Natural killer cell (primary cell): Measurements from ENCODE around the gene KRT32. TPM values are rescaled to one million over a fixed set of nuclear protein-coding genes. Genes with fewer than 3 reads are reported as not detected.
"Not testable (repeated sequence)": the region's sequence is repeated elsewhere in the genome, so short reads cannot be mapped to it uniquely, and the experiment has no call there.

ENCODE experiments used
- ATAC-seq, 3 donors: fragments of 150-1000 bp in 2 of 3; fragments of 200-7000 bp in 1 of 3; cut with Tn5 transposase; 1 replicate in 1 of 3; 2 replicates in 2 of 3; pipeline ENCODE4 v1.10.0; 2021; ENCODE audit warnings: mild to moderate bottlenecking in 2 of 3, moderate library complexity in 2 of 3
- DNase-seq, 2 donors: peaks; one replicate each; pipeline versions ENCODE4 v3.0.0 to v3.0.0-alpha.2; 2013 to 2021; ENCODE audit warnings: mixed read lengths in 1 of 2
- H3K27ac ChIP-seq: one replicate; pipeline ENCODE4 v1.5.1; 2013; ENCODE audit warnings: mild to moderate bottlenecking, low read length
- H3K27me3 ChIP-seq: one replicate; pipeline ENCODE4 v1.6.1; 2013; ENCODE audit warnings: low read length; ENCODE audit not compliant: control insufficient read depth, insufficient read depth
- H3K36me3 ChIP-seq: one replicate; pipeline ENCODE4 v1.6.1; 2013; ENCODE audit warnings: low read length; ENCODE audit not compliant: control insufficient read depth, insufficient read depth
- H3K4me1 ChIP-seq: one replicate; pipeline ENCODE4 v1.6.1; 2013; ENCODE audit warnings: low read length; ENCODE audit not compliant: control insufficient read depth, insufficient read depth
- H3K4me3 ChIP-seq: one replicate; pipeline ENCODE4 v1.5.1; 2013; ENCODE audit warnings: low read length
- H3K9me3 ChIP-seq: one replicate; pipeline ENCODE4 v1.6.1; 2013; ENCODE audit warnings: low read length; ENCODE audit not compliant: control insufficient read depth, insufficient read depth
- H3K27ac Mint-ChIP-seq, 2 donors: one replicate each; pipeline ENCODE4 v1.8.0; 2022; ENCODE audit warnings: mild to moderate bottlenecking in 2 of 2, mixed read lengths in 2 of 2, moderate library complexity in 1 of 2
- H3K27me3 Mint-ChIP-seq, 2 donors: one replicate each; pipeline ENCODE4 v1.8.0; 2022; ENCODE audit warnings: low read depth in 2 of 2, mixed read lengths in 2 of 2
- H3K36me3 Mint-ChIP-seq: one replicate; pipeline ENCODE4 v1.8.0; 2022; ENCODE audit warnings: mixed read lengths
- H3K4me1 Mint-ChIP-seq, 2 donors: one replicate each; pipeline ENCODE4 v1.8.0; 2022; ENCODE audit warnings: mixed read lengths in 2 of 2
- H3K4me3 Mint-ChIP-seq: one replicate; pipeline ENCODE4 v1.8.0; 2022; ENCODE audit warnings: mild to moderate bottlenecking, moderate library complexity, mixed read lengths
- H3K9me3 Mint-ChIP-seq, 2 donors: one replicate each; pipeline ENCODE4 v1.8.0; 2022; ENCODE audit warnings: mixed read lengths in 2 of 2
- WGBS: methylation state at CpG from one replicate; pipeline ENCODE4 v1.1.7; 2013; ENCODE audit warnings: missing lambda C conversion rate; ENCODE audit not compliant: insufficient coverage; 5-methylcytosine and 5-hydroxymethylcytosine counted together
- intact Hi-C: fragments of 100-400 bp; cut with micrococcal nuclease; formaldehyde crosslinking; loops from one replicate; pipeline ENCODE4 v1.14.2; 2022
- total RNA-seq, 4 donors: library from RNA; stranded (reverse); fragments of 120-200 nt in 1 of 4; gene quantifications; one replicate each; pipeline versions ENCODE4 v1.2.3 to v1.2.4, GENCODE V29; 2013 to 2022
- TF ChIP-seq, protein P1 (sequence below): fragments of 200-600 bp; IDR thresholded peaks from one replicate; pipeline ENCODE4 v1.8.0; 2022; ENCODE audit warnings: antibody characterized with exemption

KRT32 gene
- total RNA-seq, 3 donors from 2014 or later (not counting 1 experiment from before 2014, with no cell fraction given) = not detected

DNA sequence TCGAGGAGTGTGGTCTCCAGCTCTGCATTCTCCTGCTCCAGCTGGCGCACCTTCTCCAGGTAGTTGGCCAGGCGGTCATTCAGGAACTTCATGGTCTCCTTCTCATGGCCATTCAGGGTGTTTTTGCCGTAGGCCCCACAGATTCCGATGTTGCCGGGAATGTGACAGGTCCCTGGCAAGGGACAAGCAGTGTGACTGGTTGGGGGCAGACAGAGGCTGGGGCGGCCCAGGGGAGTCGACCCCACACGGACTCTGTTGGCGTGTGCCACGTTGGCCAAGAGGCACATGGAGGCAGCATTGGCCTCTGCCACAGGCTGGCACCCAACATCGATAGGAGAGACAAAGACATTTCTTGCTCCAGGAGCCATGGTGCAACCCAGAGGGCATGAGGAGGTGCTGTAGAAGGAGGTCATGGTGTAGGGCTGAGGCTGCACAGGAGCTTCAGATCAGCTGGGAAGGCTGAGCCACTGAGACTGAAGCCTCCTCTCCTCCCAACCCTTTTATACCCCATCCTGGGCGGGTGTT is 43.0 kb downstream of the KRT32 start, which contains the start of gene KRT37:
Gene KRT37 (minus strand): TSS at position 475 of the 525 bp plus-strand sequence. CDS start 62 bp downstream, at position 413.
- H3K4me1 Mint-ChIP-seq = no peaks in the 10 kb centered on the region
- no peak within 1 kb of the TSS for H3K4me3 Mint-ChIP-seq
- Histone ChIP-seq H3K4me1 (peaks cover 12% of the 10 kb centered on the region), H3K27me3 (no peaks in the 10 kb centered on the region), H3K9me3 (no peaks in the 10 kb centered on the region), H3K27ac (no peak within 1 kb of the TSS), H3K36me3 (no peaks in the 10 kb centered on the region), H3K4me3 (no peak within 1 kb of the TSS)
- peaks cover 0 to 27% of the 10 kb centered on the region in 2 donors for H3K27me3 Mint-ChIP-seq
- ATAC-seq = no peak
- H3K27ac Mint-ChIP-seq = no peak within 1 kb of the TSS
- TF ChIP-seq, protein P1, sequence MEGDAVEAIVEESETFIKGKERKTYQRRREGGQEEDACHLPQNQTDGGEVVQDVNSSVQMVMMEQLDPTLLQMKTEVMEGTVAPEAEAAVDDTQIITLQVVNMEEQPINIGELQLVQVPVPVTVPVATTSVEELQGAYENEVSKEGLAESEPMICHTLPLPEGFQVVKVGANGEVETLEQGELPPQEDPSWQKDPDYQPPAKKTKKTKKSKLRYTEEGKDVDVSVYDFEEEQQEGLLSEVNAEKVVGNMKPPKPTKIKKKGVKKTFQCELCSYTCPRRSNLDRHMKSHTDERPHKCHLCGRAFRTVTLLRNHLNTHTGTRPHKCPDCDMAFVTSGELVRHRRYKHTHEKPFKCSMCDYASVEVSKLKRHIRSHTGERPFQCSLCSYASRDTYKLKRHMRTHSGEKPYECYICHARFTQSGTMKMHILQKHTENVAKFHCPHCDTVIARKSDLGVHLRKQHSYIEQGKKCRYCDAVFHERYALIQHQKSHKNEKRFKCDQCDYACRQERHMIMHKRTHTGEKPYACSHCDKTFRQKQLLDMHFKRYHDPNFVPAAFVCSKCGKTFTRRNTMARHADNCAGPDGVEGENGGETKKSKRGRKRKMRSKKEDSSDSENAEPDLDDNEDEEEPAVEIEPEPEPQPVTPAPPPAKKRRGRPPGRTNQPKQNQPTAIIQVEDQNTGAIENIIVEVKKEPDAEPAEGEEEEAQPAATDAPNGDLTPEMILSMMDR = no peak
- 95% methylated on average over 12 of the region's 13 CpGs for WGBS
- intact Hi-C loops = no loop called here
- H3K36me3 Mint-ChIP-seq = no peaks in the 10 kb centered on the region
- no peaks in the 10 kb centered on the region for H3K9me3 Mint-ChIP-seq
- no peak for DNase-seq

DNA sequence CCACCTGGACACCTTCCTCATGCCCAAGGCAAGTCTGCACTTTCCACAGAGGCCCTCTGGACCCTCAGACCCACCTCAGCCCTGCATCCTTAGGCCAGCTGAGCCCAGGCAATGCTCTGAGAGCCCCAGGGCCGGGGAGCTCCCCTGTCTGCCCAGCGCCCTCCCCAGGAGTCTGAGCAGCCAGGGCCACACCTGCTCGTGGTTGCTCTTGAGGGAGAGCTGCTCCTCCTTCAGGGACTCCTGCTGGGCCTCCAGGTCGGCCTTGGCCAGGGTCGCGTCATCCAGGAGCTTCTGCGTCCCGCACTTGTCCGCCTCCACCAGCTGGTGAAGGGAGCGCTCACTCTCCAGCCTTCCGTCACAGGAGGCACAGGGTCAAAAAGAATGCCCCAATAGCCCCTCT is 44.6 kb downstream of the KRT32 start:
- H3K27ac ChIP-seq, H3K27me3 ChIP-seq, H3K4me1 Mint-ChIP-seq, H3K27ac Mint-ChIP-seq, H3K4me3 ChIP-seq, DNase-seq, ATAC-seq, H3K36me3 ChIP-seq, H3K4me3 Mint-ChIP-seq, H3K9me3 ChIP-seq, H3K36me3 Mint-ChIP-seq, intact Hi-C loops, H3K9me3 Mint-ChIP-seq: not testable (repeated sequence)
- H3K4me1 ChIP-seq = peaks cover 13% of the 10 kb centered on the region
- peaks cover 0 to 21% of the 10 kb centered on the region in 2 donors for H3K27me3 Mint-ChIP-seq
- 87% methylated on average over 11 of the region's 11 CpGs for WGBS

DNA sequence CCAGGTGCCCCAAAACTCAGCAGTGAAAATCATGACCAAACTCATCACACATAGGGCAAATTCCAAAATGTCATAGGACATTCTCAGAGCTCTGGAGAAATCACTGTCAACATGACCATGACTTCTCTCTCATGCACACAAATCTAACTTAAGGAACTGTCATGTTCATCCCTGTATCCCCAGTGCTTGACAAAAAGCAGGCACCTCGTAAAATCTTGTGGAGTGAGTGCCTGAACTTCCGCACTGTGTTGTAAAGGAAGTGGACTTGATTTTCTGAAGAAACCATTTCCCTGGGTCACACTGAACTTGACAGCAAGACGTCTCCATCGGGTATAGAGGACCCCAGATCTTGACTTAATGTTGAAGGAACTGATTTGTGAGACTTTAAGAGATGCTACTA is 45.6 kb downstream of the KRT32 start:
- no peak for ATAC-seq

DNA sequence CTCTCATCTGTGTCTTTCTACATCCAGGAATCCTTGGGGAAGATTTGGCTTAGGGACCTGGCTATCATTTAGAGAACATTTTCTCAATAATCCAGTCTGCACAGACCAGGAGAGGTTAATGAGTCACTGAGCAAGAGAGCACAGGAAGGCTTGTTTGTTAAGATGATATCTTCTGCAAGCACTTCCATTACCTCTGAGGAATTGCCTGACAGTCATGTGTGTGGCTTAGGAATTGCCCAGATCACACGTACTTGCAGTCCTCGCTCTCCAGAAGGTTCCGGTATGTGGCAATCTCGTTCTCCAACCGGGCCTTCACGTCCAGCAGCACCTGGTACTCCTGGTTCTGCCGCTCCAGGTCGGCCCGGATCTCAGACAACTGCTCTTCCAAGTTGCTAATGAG is 46.1 kb downstream of the KRT32 start:
- no peaks in the 10 kb centered on the region for H3K9me3 ChIP-seq
- H3K36me3 Mint-ChIP-seq = no peaks in the 10 kb centered on the region
- H3K4me1 Mint-ChIP-seq = no peaks in the 10 kb centered on the region
- H3K9me3 Mint-ChIP-seq = no peaks in the 10 kb centered on the region
- H3K36me3 ChIP-seq = no peaks in the 10 kb centered on the region
- H3K4me3 Mint-ChIP-seq = no peak overlapping the region
- DNase-seq = no peak
- H3K27me3 ChIP-seq = no peaks in the 10 kb centered on the region
- H3K4me3 ChIP-seq = no peak overlapping the region
- no peak overlapping the region for H3K27ac ChIP-seq
- peaks cover 3 to 23% of the 10 kb centered on the region in 2 donors for H3K27me3 Mint-ChIP-seq
- no peak overlapping the region for H3K27ac Mint-ChIP-seq
- H3K4me1 ChIP-seq = peaks cover 13% of the 10 kb centered on the region
- ATAC-seq = no peak
- TF ChIP-seq, protein P1 = no peak
- WGBS = 80% methylated on average over 9 of the region's 9 CpGs
- intact Hi-C loops = no loop called here

More for the DNA sequence above, 45.6 kb downstream of the KRT32 start:
- H3K4me1 Mint-ChIP-seq = no peaks in the 10 kb centered on the region
- WGBS = 72% methylated on average over 4 of the region's 4 CpGs
- intact Hi-C loops = no loop called here
- no peak overlapping the region for H3K4me3 Mint-ChIP-seq
- no peaks in the 10 kb centered on the region for H3K36me3 Mint-ChIP-seq
- Histone ChIP-seq H3K9me3 (no peaks in the 10 kb centered on the region), H3K4me1 (peaks cover 13% of the 10 kb centered on the region), H3K27ac (no peak overlapping the region), H3K4me3 (no peak overlapping the region), H3K27me3 (no peaks in the 10 kb centered on the region), H3K36me3 (no peaks in the 10 kb centered on the region)
- no peak overlapping the region for H3K27ac Mint-ChIP-seq
- H3K9me3 Mint-ChIP-seq = no peaks in the 10 kb centered on the region
- TF ChIP-seq, protein P1 = no peak
- H3K27me3 Mint-ChIP-seq = peaks cover 3 to 23% of the 10 kb centered on the region in 2 donors
- no peak for DNase-seq
